Measurements from ENCODE around the gene ZC4H2.
"Not testable (repeated sequence)": the region's sequence is repeated elsewhere in the genome, so short reads cannot be mapped to it uniquely, and the experiment has no call there.

Gene ZC4H2

DNA sequence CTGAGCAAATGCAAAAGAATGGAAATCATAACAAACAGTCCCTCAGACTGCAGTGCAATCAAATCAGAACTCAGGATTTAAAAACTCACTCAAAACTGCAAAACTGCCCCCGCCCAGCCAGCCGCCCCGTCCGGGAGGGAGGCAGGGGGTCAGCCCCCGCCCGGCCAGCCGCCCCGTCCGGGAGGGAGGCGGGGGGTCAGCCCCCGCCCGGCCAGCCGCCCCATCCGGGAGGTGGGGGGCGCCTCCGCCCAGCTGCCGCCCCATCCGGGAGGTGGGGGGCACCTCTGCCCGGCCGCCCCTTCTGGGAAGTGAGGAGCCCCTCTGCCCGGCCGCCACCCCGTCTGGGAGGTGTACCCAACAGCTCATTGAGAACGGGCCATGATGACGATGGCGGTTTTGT is 26.0 kb upstream of the ZC4H2 start:
- H3K27me3 ChIP-seq (ENCODE audit: control insufficient read depth in 3 of 3, insufficient read depth in 3 of 3, low read depth in 1 of 3, low read length in 3 of 3); H4K91ac ChIP-seq (ENCODE audit: low read depth, low read length, poor library complexity); H3K9ac ChIP-seq (ENCODE audit: low read depth, low read length, poor library complexity); H3K4ac ChIP-seq (ENCODE audit: low read length); H2BK120ac ChIP-seq (ENCODE audit: low read depth, low read length); H2BK15ac ChIP-seq (ENCODE audit: low read length); H3K36me3 ChIP-seq (replicated peaks in 1 of 2; ENCODE audit: control insufficient read depth in 2 of 2, insufficient read depth in 2 of 2, low read length in 2 of 2); H3K4me1 ChIP-seq (ENCODE audit: control insufficient read depth in 2 of 2, insufficient read depth in 1 of 2, low read depth in 1 of 2, low read length in 2 of 2); H3K9me3 ChIP-seq (replicated peaks in 1 of 2; ENCODE audit: control insufficient read depth in 2 of 2, insufficient read depth in 1 of 2, low read depth in 1 of 2, low read length in 2 of 2); H3K4me2 ChIP-seq (ENCODE audit: insufficient read depth, low read length, poor library complexity, severe bottlenecking); H3K14ac ChIP-seq (ENCODE audit: low read length); H2BK5ac ChIP-seq (ENCODE audit: low read length); H4K8ac ChIP-seq (ENCODE audit: low read depth, low read length); H2AK5ac ChIP-seq (ENCODE audit: low read depth, low read length); H2BK12ac ChIP-seq (ENCODE audit: low read length); H3K79me1 ChIP-seq (ENCODE audit: low read depth, low read length); H3K18ac ChIP-seq (ENCODE audit: low read length); H3K4me3 ChIP-seq (ENCODE audit: low read length in 2 of 2); DNase-seq (ENCODE audit: low spot score); H3K23ac ChIP-seq (ENCODE audit: low read depth, low read length, poor library complexity); H2AFZ ChIP-seq (ENCODE audit: low read length); H3K27ac ChIP-seq (replicated peaks; ENCODE audit: low read length): not testable (repeated sequence)
- WGBS, 2 donors (ENCODE audit: extremely low coverage in 2 of 2, insufficient read length in 2 of 2, insufficient replicate concordance in 1 of 2): no CpG with 5 or more reads among the region's 26 CpGs

DNA sequence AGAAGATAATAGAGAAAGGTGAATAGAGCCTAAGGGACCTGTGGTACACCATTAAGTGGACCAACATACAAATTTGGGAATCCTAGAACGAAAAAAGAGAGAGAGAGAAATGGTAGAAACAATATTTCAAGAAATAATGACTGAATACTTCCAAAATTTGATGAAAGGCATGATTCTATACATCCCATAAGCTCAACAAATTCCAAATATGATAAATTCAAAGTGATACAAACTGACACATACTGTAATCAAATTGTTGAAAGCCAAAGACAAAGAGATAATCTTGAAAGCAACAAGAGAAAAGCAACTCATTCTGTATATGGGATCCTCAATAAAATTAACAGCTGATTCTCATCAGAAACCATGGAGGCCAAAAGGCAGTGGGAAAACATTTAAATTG is 20.6 kb upstream of the ZC4H2 start:
- no peak overlapping the region for H4K91ac ChIP-seq (ENCODE audit: low read depth, low read length, poor library complexity)
- H2BK120ac ChIP-seq (ENCODE audit: low read depth, low read length): no peak overlapping the region
- H3K36me3 ChIP-seq (replicated peaks in 1 of 2; ENCODE audit: control insufficient read depth in 2 of 2, insufficient read depth in 2 of 2, low read length in 2 of 2): no peaks in the 10 kb centered on the region
- no peak overlapping the region for H2BK12ac ChIP-seq (ENCODE audit: low read length)
- no peaks in the 10 kb centered on the region for H3K27me3 ChIP-seq (ENCODE audit: control insufficient read depth in 3 of 3, insufficient read depth in 3 of 3, low read depth in 1 of 3, low read length in 3 of 3)
- H3K4me3 ChIP-seq (ENCODE audit: low read length in 2 of 2): no peak overlapping the region
- no peak overlapping the region for H2AFZ ChIP-seq (ENCODE audit: low read length)
- H3K27ac ChIP-seq (replicated peaks; ENCODE audit: low read length): no peak overlapping the region
- H2BK15ac ChIP-seq (ENCODE audit: low read length): no peak overlapping the region
- no CpG with 5 or more reads among the region's 1 CpG for WGBS, 2 donors (ENCODE audit: extremely low coverage in 2 of 2, insufficient read length in 2 of 2, insufficient replicate concordance in 1 of 2)
- H3K18ac ChIP-seq (ENCODE audit: low read length): no peak overlapping the region
- H3K23ac ChIP-seq (ENCODE audit: low read depth, low read length, poor library complexity): no peak overlapping the region
- no peaks in the 10 kb centered on the region for H3K4me1 ChIP-seq (ENCODE audit: control insufficient read depth in 2 of 2, insufficient read depth in 1 of 2, low read depth in 1 of 2, low read length in 2 of 2)
- no peak overlapping the region for H2BK5ac ChIP-seq (ENCODE audit: low read length)
- no peak overlapping the region for H2AK5ac ChIP-seq (ENCODE audit: low read depth, low read length)
- no peak overlapping the region for H3K14ac ChIP-seq (ENCODE audit: low read length)
- H3K9me3 ChIP-seq (replicated peaks in 1 of 2; ENCODE audit: control insufficient read depth in 2 of 2, insufficient read depth in 1 of 2, low read depth in 1 of 2, low read length in 2 of 2): no peaks in the 10 kb centered on the region
- H3K79me1 ChIP-seq (ENCODE audit: low read depth, low read length): no peaks in the 10 kb centered on the region
- no peak overlapping the region for H3K9ac ChIP-seq (ENCODE audit: low read depth, low read length, poor library complexity)
- H3K4me2 ChIP-seq (ENCODE audit: insufficient read depth, low read length, poor library complexity, severe bottlenecking): no peak overlapping the region
- DNase-seq (ENCODE audit: low spot score): no peak
- no peak overlapping the region for H4K8ac ChIP-seq (ENCODE audit: low read depth, low read length)
- no peak overlapping the region for H3K4ac ChIP-seq (ENCODE audit: low read length)

DNA sequence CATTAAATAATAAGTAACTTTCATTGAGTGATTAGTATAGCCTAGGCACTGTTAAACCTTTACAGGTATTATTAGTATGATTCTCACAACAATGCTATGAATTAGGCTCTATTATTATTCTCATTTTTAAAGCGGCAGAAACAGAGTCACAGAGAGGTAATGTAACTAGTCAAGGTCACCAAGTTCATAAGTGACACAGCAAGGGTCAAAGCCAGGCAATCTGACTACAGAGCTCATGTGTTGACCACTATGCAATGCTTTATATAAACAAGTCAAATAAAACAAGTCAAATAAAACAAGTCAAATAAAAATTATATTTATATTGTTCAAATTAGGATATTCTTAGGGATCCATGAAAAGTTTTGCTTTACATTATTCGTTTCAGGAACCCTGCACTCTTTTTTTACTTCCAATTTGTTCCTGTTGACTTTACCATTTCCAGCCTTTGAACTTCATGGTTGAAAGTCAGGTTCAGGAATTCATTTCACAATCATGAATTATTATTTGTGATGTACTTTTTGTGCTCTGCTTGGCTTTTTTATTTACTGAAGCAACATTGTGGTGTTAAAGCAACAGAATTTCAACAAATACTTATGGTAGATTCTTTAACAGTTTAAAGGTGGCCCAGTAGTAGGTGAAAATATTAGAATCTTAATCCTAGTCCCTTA is 18.0 kb upstream of the ZC4H2 start:
- Histone ChIP-seq H2BK5ac (ENCODE audit: low read length) (no peak overlapping the region), H3K14ac (ENCODE audit: low read length) (no peak overlapping the region), H3K23ac (ENCODE audit: low read depth, low read length, poor library complexity) (no peak overlapping the region), H2BK12ac (ENCODE audit: low read length) (no peak overlapping the region), H3K9ac (ENCODE audit: low read depth, low read length, poor library complexity) (no peak overlapping the region), H3K4me1 (ENCODE audit: control insufficient read depth in 2 of 2, insufficient read depth in 1 of 2, low read depth in 1 of 2, low read length in 2 of 2) (no peaks in the 10 kb centered on the region), H2AFZ (ENCODE audit: low read length) (no peak overlapping the region), H4K8ac (ENCODE audit: low read depth, low read length) (no peak overlapping the region), H3K18ac (ENCODE audit: low read length) (no peak overlapping the region), H3K9me3 (replicated peaks in 1 of 2; ENCODE audit: control insufficient read depth in 2 of 2, insufficient read depth in 1 of 2, low read depth in 1 of 2, low read length in 2 of 2) (no peaks in the 10 kb centered on the region), H3K36me3 (replicated peaks in 1 of 2; ENCODE audit: control insufficient read depth in 2 of 2, insufficient read depth in 2 of 2, low read length in 2 of 2) (no peaks in the 10 kb centered on the region), H3K27ac (replicated peaks; ENCODE audit: low read length) (no peak overlapping the region), H2BK120ac (ENCODE audit: low read depth, low read length) (no peak overlapping the region), H2AK5ac (ENCODE audit: low read depth, low read length) (no peak overlapping the region), H4K91ac (ENCODE audit: low read depth, low read length, poor library complexity) (no peak overlapping the region), H3K4me3 (ENCODE audit: low read length in 2 of 2) (no peak overlapping the region), H3K4ac (ENCODE audit: low read length) (no peak overlapping the region), H2BK15ac (ENCODE audit: low read length) (no peak overlapping the region), H3K79me1 (ENCODE audit: low read depth, low read length) (no peaks in the 10 kb centered on the region), H3K27me3 (ENCODE audit: control insufficient read depth in 3 of 3, insufficient read depth in 3 of 3, low read depth in 1 of 3, low read length in 3 of 3) (no peaks in the 10 kb centered on the region), H3K4me2 (ENCODE audit: insufficient read depth, low read length, poor library complexity, severe bottlenecking) (no peak overlapping the region)
- DNase-seq (ENCODE audit: low spot score): no peak
- no CpG with 5 or more reads among the region's 2 CpGs for WGBS, 2 donors (ENCODE audit: extremely low coverage in 2 of 2, insufficient read length in 2 of 2, insufficient replicate concordance in 1 of 2)

- H3K14ac ChIP-seq (ENCODE audit: low read length): no peak overlapping the region
- H3K36me3 ChIP-seq (replicated peaks in 1 of 2; ENCODE audit: control insufficient read depth in 2 of 2, insufficient read depth in 2 of 2, low read length in 2 of 2): no peaks in the 10 kb centered on the region
- no peak overlapping the region for H2AK5ac ChIP-seq (ENCODE audit: low read depth, low read length)
- H2BK120ac ChIP-seq (ENCODE audit: low read depth, low read length): no peak overlapping the region
- H4K8ac ChIP-seq (ENCODE audit: low read depth, low read length): no peak overlapping the region
- H3K4me1 ChIP-seq (ENCODE audit: control insufficient read depth in 2 of 2, insufficient read depth in 1 of 2, low read depth in 1 of 2, low read length in 2 of 2): peaks cover 0 to 3% of the 10 kb centered on the region in 2 donors
- H2BK5ac ChIP-seq (ENCODE audit: low read length): no peak overlapping the region
- no peak overlapping the region for H3K9ac ChIP-seq (ENCODE audit: low read depth, low read length, poor library complexity)
- H3K79me1 ChIP-seq (ENCODE audit: low read depth, low read length): no peaks in the 10 kb centered on the region
- H3K4me2 ChIP-seq (ENCODE audit: insufficient read depth, low read length, poor library complexity, severe bottlenecking): no peak overlapping the region
- no peak overlapping the region for H4K91ac ChIP-seq (ENCODE audit: low read depth, low read length, poor library complexity)
- peaks cover 0 to 4% of the 10 kb centered on the region in 2 donors for H3K9me3 ChIP-seq (replicated peaks in 1 of 2; ENCODE audit: control insufficient read depth in 2 of 2, insufficient read depth in 1 of 2, low read depth in 1 of 2, low read length in 2 of 2)
- H3K4me3 ChIP-seq (ENCODE audit: low read length in 2 of 2): no peak overlapping the region
- H2AFZ ChIP-seq (ENCODE audit: low read length): no peak overlapping the region
- WGBS, 2 donors (ENCODE audit: extremely low coverage in 2 of 2, insufficient read length in 2 of 2, insufficient replicate concordance in 1 of 2): no CpG with 5 or more reads among the region's 3 CpGs
- no peak overlapping the region for H2BK12ac ChIP-seq (ENCODE audit: low read length)
- H3K4ac ChIP-seq (ENCODE audit: low read length): no peak overlapping the region
- no peak overlapping the region for H3K27ac ChIP-seq (replicated peaks; ENCODE audit: low read length)
- H2BK15ac ChIP-seq (ENCODE audit: low read length): no peak overlapping the region
- no peak overlapping the region for H3K23ac ChIP-seq (ENCODE audit: low read depth, low read length, poor library complexity)
- H3K18ac ChIP-seq (ENCODE audit: low read length): no peak overlapping the region
- no peaks in the 10 kb centered on the region for H3K27me3 ChIP-seq (ENCODE audit: control insufficient read depth in 3 of 3, insufficient read depth in 3 of 3, low read depth in 1 of 3, low read length in 3 of 3)
- no peak for DNase-seq (ENCODE audit: low spot score)
These were observed 1.6 kb upstream of the ZC4H2 start for GRCh38 chrX:64977830-64978229.

Measured in neuronal stem cell (in vitro differentiated cells).